Prostate gland (tissue), 2 donors: ENCODE results near the gene CHST15.

Experiments
- POLR2A ChIP-seq: fragments of 450-650 bp; IDR thresholded peaks from one replicate; pipeline ENCODE4 v1.6.1; 2016; ENCODE audit warnings: antibody characterized with exemption, mild to moderate bottlenecking
- TF ChIP-seq, protein P1 (sequence below), 4 experiments: fragments of 200-600 bp in 2 of 4; fragments of 450-650 bp in 2 of 4; sonication (generic) in 2 of 4; IDR thresholded peaks; 1 replicate in 3 of 4; 2 replicates in 1 of 4; pipeline ENCODE4 v1.5.1; 2016 to 2019; ENCODE audit warnings: antibody characterized with exemption in 4 of 4, mild to moderate bottlenecking in 2 of 4, moderate library complexity in 2 of 4

DNA sequence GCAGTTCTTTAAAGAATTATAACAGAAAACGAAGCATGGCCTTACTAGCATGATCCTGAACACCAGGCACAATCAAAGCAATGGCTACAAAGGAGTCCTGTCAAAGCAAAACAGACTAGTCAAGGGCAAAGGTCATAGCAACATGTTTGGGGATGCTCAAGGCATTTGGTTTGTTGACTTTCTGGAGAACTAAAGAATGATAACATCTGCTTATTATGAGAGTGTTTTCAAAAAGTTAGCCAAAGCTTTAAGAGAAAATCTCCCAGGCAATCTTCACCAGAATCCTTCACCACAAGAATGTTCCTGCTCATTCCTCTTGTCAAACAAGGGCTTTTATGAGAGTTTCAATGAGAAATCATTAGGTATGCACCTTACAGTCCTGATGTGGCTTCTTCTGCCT lies 106.7 kb downstream of the CHST15 start:
- TF ChIP-seq, protein P1, sequence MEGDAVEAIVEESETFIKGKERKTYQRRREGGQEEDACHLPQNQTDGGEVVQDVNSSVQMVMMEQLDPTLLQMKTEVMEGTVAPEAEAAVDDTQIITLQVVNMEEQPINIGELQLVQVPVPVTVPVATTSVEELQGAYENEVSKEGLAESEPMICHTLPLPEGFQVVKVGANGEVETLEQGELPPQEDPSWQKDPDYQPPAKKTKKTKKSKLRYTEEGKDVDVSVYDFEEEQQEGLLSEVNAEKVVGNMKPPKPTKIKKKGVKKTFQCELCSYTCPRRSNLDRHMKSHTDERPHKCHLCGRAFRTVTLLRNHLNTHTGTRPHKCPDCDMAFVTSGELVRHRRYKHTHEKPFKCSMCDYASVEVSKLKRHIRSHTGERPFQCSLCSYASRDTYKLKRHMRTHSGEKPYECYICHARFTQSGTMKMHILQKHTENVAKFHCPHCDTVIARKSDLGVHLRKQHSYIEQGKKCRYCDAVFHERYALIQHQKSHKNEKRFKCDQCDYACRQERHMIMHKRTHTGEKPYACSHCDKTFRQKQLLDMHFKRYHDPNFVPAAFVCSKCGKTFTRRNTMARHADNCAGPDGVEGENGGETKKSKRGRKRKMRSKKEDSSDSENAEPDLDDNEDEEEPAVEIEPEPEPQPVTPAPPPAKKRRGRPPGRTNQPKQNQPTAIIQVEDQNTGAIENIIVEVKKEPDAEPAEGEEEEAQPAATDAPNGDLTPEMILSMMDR (IDR thresholded peaks at IDR 0.05) = no peak
- no peak for TF ChIP-seq POLR2A
